Neural cell (in vitro differentiated cells): ENCODE results near the gene COL16A1. TPM values are rescaled to one million over a fixed set of nuclear protein-coding genes. Genes with fewer than 3 reads are reported as not detected.
A peak's percentile ranks its signal among the peaks of the same experiment; 100 is the strongest.

Source experiments
- H2AFZ ChIP-seq: fragments of 200-600, 300-800 bp; sonication (generic), shearing (Covaris generic); 2 replicates; pipeline ENCODE4 v1.6.0; 2014; ENCODE audit warnings: low read depth, mild to moderate bottlenecking, antibody characterized with exemption, low read length, moderate library complexity
- H3F3A ChIP-seq: fragments of 200-600 bp; shearing (Covaris generic); 2 replicates; pipeline ENCODE4 v1.6.1; 2016; ENCODE audit warnings: mild to moderate bottlenecking, moderate library complexity, mixed read lengths, antibody characterized with exemption, low read length; ENCODE audit not compliant: insufficient read depth, poor library complexity, severe bottlenecking
- H3K27ac ChIP-seq: fragments of 200-600, 300-800 bp; sonication (generic), shearing (Covaris generic); 2 replicates; pipeline ENCODE4 v1.5.1; 2014; ENCODE audit warnings: mild to moderate bottlenecking, low read length, moderate library complexity
- H3K27me3 ChIP-seq: fragments of 300-800, 200-600 bp; sonication (generic), shearing (Covaris generic); 2 replicates; pipeline ENCODE4 v1.6.0; 2014; ENCODE audit warnings: mild to moderate bottlenecking, low read depth, low read length, moderate library complexity; ENCODE audit not compliant: insufficient read depth
- H3K36me3 ChIP-seq: fragments of 300-800, 200-600 bp; sonication (generic), shearing (Covaris generic); 2 replicates; pipeline ENCODE4 v1.5.1; 2014; ENCODE audit warnings: mild to moderate bottlenecking, antibody characterized with exemption, low read length, moderate library complexity; ENCODE audit not compliant: insufficient read depth
- H3K4me2 ChIP-seq: fragments of 300-800, 200-600 bp; sonication (generic), shearing (Covaris generic); 2 replicates; pipeline ENCODE4 v1.6.0; 2014; ENCODE audit warnings: mild to moderate bottlenecking, low read length
- H3K4me3 ChIP-seq: fragments of 300-800, 200-600 bp; sonication (generic), shearing (Covaris generic); 2 replicates; pipeline ENCODE4 v1.5.1; 2014; ENCODE audit warnings: mild to moderate bottlenecking, low read length, moderate library complexity
- H3K79me2 ChIP-seq: fragments of 200-600 bp; shearing (Covaris generic); replicated peaks from 2 replicates; pipeline ENCODE4 v1.6.0; 2014; ENCODE audit warnings: mild to moderate bottlenecking, low read length, moderate library complexity; ENCODE audit not compliant: insufficient read depth
- H3K9ac ChIP-seq: fragments of 300-800, 200-600 bp; sonication (generic), shearing (Covaris generic); 2 replicates; pipeline ENCODE4 v1.6.1; 2016; ENCODE audit warnings: mild to moderate bottlenecking, low read length, mixed read lengths
- H3K9me2 ChIP-seq: fragments of 200-600 bp; shearing (Covaris generic); 2 replicates; pipeline ENCODE4 v1.6.1; 2016; ENCODE audit warnings: mild to moderate bottlenecking, low read length, mixed read lengths; ENCODE audit not compliant: insufficient read depth
- H3K9me3 ChIP-seq: fragments of 200-600, 300-800 bp; sonication (generic), shearing (Covaris generic); 2 replicates; pipeline ENCODE4 v1.6.1; 2016; ENCODE audit warnings: mild to moderate bottlenecking, mixed run types, low read length, moderate library complexity, mixed read lengths
- H4K20me1 ChIP-seq: fragments of 200-600 bp; shearing (Covaris generic); 2 replicates; pipeline ENCODE4 v1.6.1; 2016; ENCODE audit warnings: mild to moderate bottlenecking, mixed run types; ENCODE audit not compliant: insufficient read depth
- CTCF ChIP-seq: fragments of 450-650 bp; IDR thresholded peaks from 2 replicates; pipeline ENCODE4 v1.5.1; 2014; ENCODE audit warnings: antibody characterized with exemption, mild to moderate bottlenecking, moderate library complexity; ENCODE audit not compliant: poor library complexity, severe bottlenecking
- EP300 ChIP-seq: fragments of 450-650 bp; conservative IDR thresholded peaks from 2 replicates; pipeline ENCODE4 v1.6.1; 2014; ENCODE audit warnings: antibody characterized with exemption, mild to moderate bottlenecking, moderate library complexity; ENCODE audit not compliant: poor library complexity, severe bottlenecking
- EZH2 ChIP-seq: fragments of 200-600, 300-800 bp; shearing (Covaris generic), sonication (generic); IDR thresholded peaks from 2 replicates; pipeline ENCODE4 v1.6.1; 2014; ENCODE audit warnings: antibody characterized with exemption, low read length, borderline replicate concordance, mild to moderate bottlenecking; ENCODE audit not compliant: insufficient read depth, poor library complexity, severe bottlenecking
- MXI1 ChIP-seq: fragments of 450-650 bp; conservative IDR thresholded peaks from 2 replicates; pipeline ENCODE4 v1.6.1; 2014; ENCODE audit warnings: antibody characterized with exemption, mild to moderate bottlenecking; ENCODE audit not compliant: poor library complexity, severe bottlenecking
- POLR2AphosphoS5 ChIP-seq: IDR thresholded peaks from 2 replicates; pipeline ENCODE4 v1.6.1; 2012
- RAD21 ChIP-seq: fragments of 450-650 bp; conservative IDR thresholded peaks from 2 replicates; pipeline ENCODE4 v1.6.1; 2014; ENCODE audit warnings: antibody characterized with exemption, mild to moderate bottlenecking, moderate library complexity
- SMC3 ChIP-seq: fragments of 450-650 bp; conservative IDR thresholded peaks from 2 replicates; pipeline ENCODE4 v1.6.1; 2014; ENCODE audit warnings: antibody characterized with exemption, mild to moderate bottlenecking, moderate library complexity; ENCODE audit not compliant: poor library complexity
- TAF1 ChIP-seq: IDR thresholded peaks from 2 replicates; pipeline ENCODE4 v1.6.1; 2012; ENCODE audit warnings: low read depth
- polyA plus RNA-seq: library from polyadenylated mRNA; depleted of rRNA; stranded (reverse); fragments of >200 nt; gene quantifications from 2 replicates; pipeline ENCODE4 v1.2.3, GENCODE V29; 2014
- TF ChIP-seq, protein P1 (sequence below): IDR thresholded peaks from 2 replicates; pipeline ENCODE4 v1.6.1; 2012; ENCODE audit warnings: borderline replicate concordance

The COL16A1 gene
- polyA plus RNA-seq, 1 donor from 2014 or later: 3.4 TPM

GRCh38 chr1:31644560-31645273, 59.1 kb downstream of the COL16A1 start, which contains the start of gene PEF1:
PEF1 (minus strand) TSS chr1:31644876; CDS start chr1:31644864, 12 bp downstream.
- Histone ChIP-seq H3K4me2 (peak within 1 kb of the TSS; percentile 90), H3K27ac (peak within 1 kb of the TSS; percentile 95), H3K9me2 (no peaks in the 10 kb centered on the region), H4K20me1 (no peaks in the 10 kb centered on the region), H2AFZ (peak within 1 kb of the TSS; percentile 95), H3K36me3 (no peaks in the 10 kb centered on the region), H3K9me3 (no peaks in the 10 kb centered on the region), H3K4me3 (peak within 1 kb of the TSS; percentile 79), H3K9ac (peak within 1 kb of the TSS; percentile 94), H3K27me3 (no peaks in the 10 kb centered on the region), H3F3A (no peaks in the 10 kb centered on the region), H3K79me2 (peaks cover 20% of the 10 kb centered on the region)
- TF ChIP-seq RAD21 (no peak), TAF1 (peak; percentile 89), MXI1 (peak; percentile 73), SMC3 (peak; percentile 36), CTCF (no peak), EP300 (peak; percentile 82), POLR2AphosphoS5 (peak; percentile 96), EZH2 (no peak)
- TF ChIP-seq, protein P1, sequence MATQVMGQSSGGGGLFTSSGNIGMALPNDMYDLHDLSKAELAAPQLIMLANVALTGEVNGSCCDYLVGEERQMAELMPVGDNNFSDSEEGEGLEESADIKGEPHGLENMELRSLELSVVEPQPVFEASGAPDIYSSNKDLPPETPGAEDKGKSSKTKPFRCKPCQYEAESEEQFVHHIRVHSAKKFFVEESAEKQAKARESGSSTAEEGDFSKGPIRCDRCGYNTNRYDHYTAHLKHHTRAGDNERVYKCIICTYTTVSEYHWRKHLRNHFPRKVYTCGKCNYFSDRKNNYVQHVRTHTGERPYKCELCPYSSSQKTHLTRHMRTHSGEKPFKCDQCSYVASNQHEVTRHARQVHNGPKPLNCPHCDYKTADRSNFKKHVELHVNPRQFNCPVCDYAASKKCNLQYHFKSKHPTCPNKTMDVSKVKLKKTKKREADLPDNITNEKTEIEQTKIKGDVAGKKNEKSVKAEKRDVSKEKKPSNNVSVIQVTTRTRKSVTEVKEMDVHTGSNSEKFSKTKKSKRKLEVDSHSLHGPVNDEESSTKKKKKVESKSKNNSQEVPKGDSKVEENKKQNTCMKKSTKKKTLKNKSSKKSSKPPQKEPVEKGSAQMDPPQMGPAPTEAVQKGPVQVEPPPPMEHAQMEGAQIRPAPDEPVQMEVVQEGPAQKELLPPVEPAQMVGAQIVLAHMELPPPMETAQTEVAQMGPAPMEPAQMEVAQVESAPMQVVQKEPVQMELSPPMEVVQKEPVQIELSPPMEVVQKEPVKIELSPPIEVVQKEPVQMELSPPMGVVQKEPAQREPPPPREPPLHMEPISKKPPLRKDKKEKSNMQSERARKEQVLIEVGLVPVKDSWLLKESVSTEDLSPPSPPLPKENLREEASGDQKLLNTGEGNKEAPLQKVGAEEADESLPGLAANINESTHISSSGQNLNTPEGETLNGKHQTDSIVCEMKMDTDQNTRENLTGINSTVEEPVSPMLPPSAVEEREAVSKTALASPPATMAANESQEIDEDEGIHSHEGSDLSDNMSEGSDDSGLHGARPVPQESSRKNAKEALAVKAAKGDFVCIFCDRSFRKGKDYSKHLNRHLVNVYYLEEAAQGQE: peak; percentile 74

DNA sequence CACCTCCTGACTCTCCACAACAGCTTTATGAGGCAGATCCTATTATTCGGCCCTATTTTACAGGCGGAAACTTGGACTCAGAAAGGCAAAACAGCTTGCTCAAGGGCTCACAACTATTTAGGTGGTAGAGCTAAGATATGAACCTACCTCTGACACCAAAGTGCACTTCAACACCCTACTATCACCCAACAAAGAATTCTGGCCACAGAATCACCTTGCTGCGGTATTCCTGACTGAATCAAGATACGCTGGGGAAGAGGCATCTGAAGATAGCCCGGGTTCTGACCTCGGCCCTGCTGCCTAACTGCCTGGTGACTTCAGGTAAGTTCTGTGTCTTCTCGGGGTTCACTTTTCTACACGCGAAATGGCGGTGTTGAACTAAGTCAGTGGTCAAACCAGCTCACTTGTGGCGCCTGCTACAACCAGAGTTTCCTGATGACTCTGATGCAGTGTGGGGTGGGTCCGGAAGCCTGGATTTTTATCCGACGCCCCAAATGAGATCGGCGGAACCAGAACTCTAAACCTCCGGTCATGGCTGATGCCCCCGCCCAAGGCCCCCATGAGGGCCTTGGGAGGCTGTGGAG, 59.7 kb downstream of the COL16A1 start:
- Histone ChIP-seq H3K36me3 (no peaks in the 10 kb centered on the region), H3K9me2 (no peaks in the 10 kb centered on the region), H3F3A (no peaks in the 10 kb centered on the region), H3K79me2 (peaks cover 20% of the 10 kb centered on the region), H4K20me1 (no peaks in the 10 kb centered on the region), H3K9me3 (no peaks in the 10 kb centered on the region), H3K4me2 (peak overlapping the region; percentile 90), H3K27me3 (no peaks in the 10 kb centered on the region), H3K9ac (peak overlapping the region; percentile 94), H3K27ac (peak overlapping the region; percentile 95), H2AFZ (peak overlapping the region; percentile 95), H3K4me3 (peak overlapping the region; percentile 79)
- peak; percentile 47 for TF ChIP-seq SMC3
- peak; percentile 45 for TF ChIP-seq RAD21
- no peak for TF ChIP-seq EP300
- TF ChIP-seq EZH2: no peak
- TF ChIP-seq CTCF: no peak
